Large intestine (tissue), 3 donors: ENCODE results near the gene CYB5A. TPM values are rescaled to one million over a fixed set of nuclear protein-coding genes. Genes with fewer than 3 reads are reported as not detected.
"Not testable (repeated sequence)": the region's sequence is repeated elsewhere in the genome, so short reads cannot be mapped to it uniquely, and the experiment has no call there.

Source experiments
- DNase-seq, 2 donors: peaks; one replicate each; pipeline versions ENCODE4 v3.0.0 to v3.0.0-alpha.2; 2013
- H3K27ac ChIP-seq: one replicate; pipeline ENCODE4 v1.5.1; 2013; ENCODE audit warnings: low read length
- H3K27me3 ChIP-seq: 2 replicates; pipeline ENCODE4 v1.6.1; 2013; ENCODE audit warnings: low read length; ENCODE audit not compliant: control insufficient read depth, insufficient read depth
- H3K36me3 ChIP-seq: 2 replicates; pipeline ENCODE4 v1.6.1; 2013; ENCODE audit warnings: low read length; ENCODE audit not compliant: control insufficient read depth, insufficient read depth
- H3K4me1 ChIP-seq: one replicate; pipeline ENCODE4 v1.6.1; 2013; ENCODE audit warnings: low read length; ENCODE audit not compliant: control insufficient read depth, insufficient read depth
- H3K4me3 ChIP-seq: one replicate; pipeline ENCODE4 v1.5.1; 2013; ENCODE audit warnings: low read length
- H3K9me3 ChIP-seq: one replicate; pipeline ENCODE4 v1.6.1; 2013; ENCODE audit warnings: mild to moderate bottlenecking, low read depth, low read length, moderate library complexity; ENCODE audit not compliant: control insufficient read depth
- WGBS: methylation state at CpG from one replicate; pipeline ENCODE4 v1.1.5; 2013; ENCODE audit warnings: low lambda C conversion rate; ENCODE audit not compliant: insufficient coverage; 5-methylcytosine and 5-hydroxymethylcytosine counted together
- polyA plus RNA-seq: library from polyadenylated mRNA; unstranded; fragments of 120-200 nt; gene quantifications from one replicate; pipeline ENCODE4 v1.2.1, GENCODE V29; 2013

Gene CYB5A
- polyA plus RNA-seq, 1 donor = 112 TPM

- Histone ChIP-seq H3K4me1 (peaks cover 26% of the 10 kb centered on the region), H3K27ac (no peak overlapping the region), H3K27me3 (no peaks in the 10 kb centered on the region), H3K36me3 (no peaks in the 10 kb centered on the region), H3K4me3 (no peak overlapping the region), H3K9me3 (no peaks in the 10 kb centered on the region)
- DNase-seq = no peak
- WGBS = 100% methylated on average over 1 of the region's 2 CpGs
These were observed 4.9 kb downstream of the CYB5A start for GRCh38 chr18:74286856-74287255.

DNA sequence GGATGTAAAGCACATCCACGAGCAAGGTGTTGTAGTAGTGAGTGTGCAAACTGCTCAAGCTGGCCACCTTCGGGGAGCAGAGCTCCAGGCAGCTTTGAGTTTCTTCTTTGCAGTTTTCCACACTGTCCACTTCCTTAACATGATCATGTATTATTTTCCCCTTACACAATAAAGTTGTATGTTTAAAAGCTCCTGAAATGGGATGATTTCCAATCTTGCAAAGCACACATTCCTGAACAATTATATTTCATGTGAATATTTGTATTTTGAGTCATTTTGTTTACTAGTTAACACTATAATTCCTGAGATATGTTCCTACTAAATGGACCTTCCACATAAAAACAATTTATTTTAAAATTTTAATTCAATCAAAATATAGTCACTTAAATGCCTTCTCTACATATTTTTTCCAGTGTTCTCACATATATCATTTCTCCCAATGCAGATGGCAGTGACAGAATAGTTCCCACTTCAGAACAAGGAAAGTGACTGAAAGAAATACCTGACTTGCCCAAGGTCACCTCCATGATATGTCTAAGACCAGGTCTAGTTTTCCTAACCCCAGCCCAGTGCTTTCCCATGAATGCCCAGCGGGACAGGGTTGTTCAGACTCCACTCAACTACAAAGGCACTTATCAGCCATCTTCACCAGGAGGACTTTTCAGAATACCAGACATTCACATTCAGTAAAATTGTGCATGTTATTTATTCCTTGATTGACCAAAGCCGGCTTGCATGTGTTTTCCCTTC, 5.5 kb downstream of the CYB5A start:
- WGBS = 92% methylated on average over 2 of the region's 4 CpGs
- Histone ChIP-seq H3K27ac (no peak overlapping the region), H3K4me1 (peaks cover 31% of the 10 kb centered on the region), H3K36me3 (no peaks in the 10 kb centered on the region), H3K9me3 (no peaks in the 10 kb centered on the region), H3K27me3 (no peaks in the 10 kb centered on the region), H3K4me3 (no peak overlapping the region)
- no peak for DNase-seq

- not testable (repeated sequence) for H3K27me3 ChIP-seq, H3K36me3 ChIP-seq, H3K9me3 ChIP-seq, DNase-seq, H3K27ac ChIP-seq, H3K4me3 ChIP-seq
- no CpG with 5 or more reads among the region's 3 CpGs for WGBS
- peaks cover 33% of the 10 kb centered on the region for H3K4me1 ChIP-seq
These were observed 6.2 kb downstream of the CYB5A start for GRCh38 chr18:74285583-74285982.

GRCh38 chr18:74284980-74285355, 6.8 kb downstream of the CYB5A start:
- Histone ChIP-seq H3K4me3 (no peak overlapping the region), H3K36me3 (no peaks in the 10 kb centered on the region), H3K27me3 (no peaks in the 10 kb centered on the region), H3K4me1 (peaks cover 29% of the 10 kb centered on the region), H3K27ac (no peak overlapping the region), H3K9me3 (no peaks in the 10 kb centered on the region)
- no CpG with 5 or more reads among the region's 1 CpG for WGBS
- DNase-seq = no peak

GRCh38 chr18:74284191-74284979, 7.4 kb downstream of the CYB5A start:
- H3K4me1 ChIP-seq = peaks cover 29% of the 10 kb centered on the region
- WGBS = 37% methylated on average over 2 of the region's 11 CpGs
- no peak overlapping the region for H3K4me3 ChIP-seq

GRCh38 chr18:74283646-74284045, 8.1 kb downstream of the CYB5A start:
- no peaks in the 10 kb centered on the region for H3K36me3 ChIP-seq
- H3K9me3 ChIP-seq = no peaks in the 10 kb centered on the region
- H3K27ac ChIP-seq = no peak overlapping the region
- DNase-seq = no peak
- no peak overlapping the region for H3K4me3 ChIP-seq
- H3K27me3 ChIP-seq = no peaks in the 10 kb centered on the region
- peaks cover 31% of the 10 kb centered on the region for H3K4me1 ChIP-seq
- no CpG with 5 or more reads among the region's 10 CpGs for WGBS

More at GRCh38 chr18:74284191-74284979, 7.4 kb downstream of the CYB5A start:
- Histone ChIP-seq H3K27ac (no peak overlapping the region), H3K36me3 (no peaks in the 10 kb centered on the region), H3K27me3 (no peaks in the 10 kb centered on the region), H3K9me3 (no peaks in the 10 kb centered on the region)
- no peak for DNase-seq

- WGBS = no CpG with 5 or more reads among the region's 10 CpGs
- H3K4me1 ChIP-seq = peaks cover 38% of the 10 kb centered on the region
- no peaks in the 10 kb centered on the region for H3K27me3 ChIP-seq
- no peak overlapping the region for H3K4me3 ChIP-seq
- no peak for DNase-seq
- no peaks in the 10 kb centered on the region for H3K36me3 ChIP-seq
- H3K27ac ChIP-seq = peak overlapping the region; percentile 47
- H3K9me3 ChIP-seq = no peaks in the 10 kb centered on the region
These were observed 8.8 kb downstream of the CYB5A start for GRCh38 chr18:74282755-74283554.

DNA sequence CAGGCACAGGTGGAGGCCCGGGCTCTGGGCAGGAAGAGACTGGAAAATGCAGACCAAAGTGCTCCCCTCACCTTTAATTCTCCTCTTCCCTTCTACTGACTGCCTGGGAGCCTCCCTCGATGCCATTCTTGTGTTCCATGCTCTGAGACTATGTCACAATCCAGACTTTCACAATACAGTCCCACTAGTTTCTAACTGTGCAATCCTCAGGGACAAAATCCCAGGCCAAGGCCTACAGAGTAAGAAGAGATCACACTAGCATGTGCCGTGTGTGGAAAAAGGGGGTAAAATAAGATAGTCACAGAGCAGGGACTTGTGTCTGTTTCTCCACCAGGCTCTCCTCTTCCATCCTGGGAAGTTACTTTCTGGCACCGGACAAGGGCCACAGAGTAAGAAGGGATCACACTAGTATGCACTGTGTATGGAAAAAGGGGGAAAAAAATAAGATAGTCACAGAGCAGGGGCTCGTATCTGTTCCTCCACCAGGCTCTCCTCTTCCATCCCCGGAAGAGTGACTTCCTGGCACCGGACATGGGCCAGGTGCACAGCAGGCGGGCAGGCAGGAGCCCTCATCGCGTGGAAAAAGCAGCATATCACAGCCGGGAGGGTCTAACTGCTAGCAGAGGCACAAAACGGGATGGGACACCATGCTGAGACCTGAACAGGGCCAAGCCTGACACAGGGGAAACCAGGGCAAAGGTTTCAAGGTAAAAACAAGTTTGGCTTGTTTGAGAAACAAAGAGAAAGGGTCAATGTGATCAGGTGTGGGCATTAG, 9.6 kb downstream of the CYB5A start:
- H3K27ac ChIP-seq = peak overlapping the region; percentile 47
- no peaks in the 10 kb centered on the region for H3K9me3 ChIP-seq
- H3K4me1 ChIP-seq = peaks cover 45% of the 10 kb centered on the region
- peaks cover 5% of the 10 kb centered on the region for H3K36me3 ChIP-seq
- no peaks in the 10 kb centered on the region for H3K27me3 ChIP-seq
- no peak overlapping the region for H3K4me3 ChIP-seq
- WGBS = 23% methylated on average over 5 of the region's 12 CpGs
- DNase-seq = peak; percentile 66 to 81

- WGBS = no CpG with 5 or more reads among the region's 4 CpGs
These were observed 10.5 kb downstream of the CYB5A start for GRCh38 chr18:74281011-74281979.

More at GRCh38 chr18:74281011-74281979, 10.5 kb downstream of the CYB5A start:
- DNase-seq = no peak
- Histone ChIP-seq H3K4me3 (no peak overlapping the region), H3K36me3 (peaks cover 5% of the 10 kb centered on the region), H3K9me3 (no peaks in the 10 kb centered on the region), H3K27ac (peak overlapping the region; percentile 47), H3K4me1 (peaks cover 45% of the 10 kb centered on the region), H3K27me3 (no peaks in the 10 kb centered on the region)
